ENCODE results near the gene KLRC3.

The KLRC3 gene

GRCh38 chr12:10456856-10457255 lies 36.5 kb upstream of the KLRC3 start:
- Histone ChIP-seq H3K4me3 (ENCODE audit: insufficient read depth in 1 of 2, low read depth in 1 of 2, low read length in 2 of 2) (no peak overlapping the region), H2AFZ (ENCODE audit: low read depth, low read length) (no peak overlapping the region), H3K14ac (ENCODE audit: low read length in 2 of 2) (no peak overlapping the region), H2BK5ac (ENCODE audit: low read depth, low read length, poor library complexity, severe bottlenecking) (no peak overlapping the region), H3K9me3 (ENCODE audit: control insufficient read depth, low read length) (peaks cover 45% of the 10 kb centered on the region), H3K9ac (ENCODE audit: low read length) (no peak overlapping the region), H3K27me3 (ENCODE audit: control insufficient read depth in 1 of 2, insufficient read depth in 1 of 2, low read length in 2 of 2) (no peaks in the 10 kb centered on the region), H3K23ac (ENCODE audit: low read length in 2 of 2) (no peak overlapping the region), H3K4ac (ENCODE audit: low read depth in 1 of 2, low read length in 2 of 2) (no peak overlapping the region), H2BK120ac (ENCODE audit: low read depth, low read length) (no peak overlapping the region), H3K36me3 (ENCODE audit: control insufficient read depth in 1 of 2, insufficient read depth in 2 of 2, low read depth in 1 of 2, low read length in 2 of 2) (no peaks in the 10 kb centered on the region), H3K18ac (ENCODE audit: low read depth in 1 of 2, low read length in 2 of 2) (no peak overlapping the region), H2BK12ac (ENCODE audit: low read length in 2 of 2) (no peak overlapping the region), H3K79me1 (replicated peaks; ENCODE audit: low read length, poor library complexity, severe bottlenecking) (no peaks in the 10 kb centered on the region), H4K91ac (ENCODE audit: low read length) (no peak overlapping the region), H3K4me2 (ENCODE audit: low read length, poor library complexity, severe bottlenecking) (no peak overlapping the region), H3K4me1 (ENCODE audit: control insufficient read depth, insufficient read depth, low read depth, low read length) (peaks cover 2% of the 10 kb centered on the region), H4K8ac (ENCODE audit: low read length) (no peak overlapping the region), H3K27ac (ENCODE audit: low read length, poor library complexity, severe bottlenecking) (no peak overlapping the region), H2BK15ac (ENCODE audit: low read depth, poor library complexity, severe bottlenecking) (no peak overlapping the region), H2AK5ac (ENCODE audit: low read length, severe bottlenecking) (no peak overlapping the region)
- DNase-seq: no peak
- WGBS: 93% methylated on average over 2 of the region's 2 CpGs

GRCh38 chr12:10455766-10456165 lies 35.4 kb upstream of the KLRC3 start:
- Histone ChIP-seq H3K9ac (ENCODE audit: low read length) (no peak overlapping the region), H2AFZ (ENCODE audit: low read depth, low read length) (no peak overlapping the region), H2BK12ac (ENCODE audit: low read length in 2 of 2) (no peak overlapping the region), H3K4ac (ENCODE audit: low read depth in 1 of 2, low read length in 2 of 2) (no peak overlapping the region), H4K8ac (ENCODE audit: low read length) (no peak overlapping the region), H3K23ac (ENCODE audit: low read length in 2 of 2) (no peak overlapping the region), H4K91ac (ENCODE audit: low read length) (no peak overlapping the region), H2BK120ac (ENCODE audit: low read depth, low read length) (no peak overlapping the region), H3K4me2 (ENCODE audit: low read length, poor library complexity, severe bottlenecking) (no peak overlapping the region), H3K14ac (ENCODE audit: low read length in 2 of 2) (no peak overlapping the region), H3K4me1 (ENCODE audit: control insufficient read depth, insufficient read depth, low read depth, low read length) (peaks cover 2% of the 10 kb centered on the region), H3K27ac (ENCODE audit: low read length, poor library complexity, severe bottlenecking) (no peak overlapping the region), H3K27me3 (ENCODE audit: control insufficient read depth in 1 of 2, insufficient read depth in 1 of 2, low read length in 2 of 2) (no peaks in the 10 kb centered on the region), H2BK15ac (ENCODE audit: low read depth, poor library complexity, severe bottlenecking) (no peak overlapping the region), H3K4me3 (ENCODE audit: insufficient read depth in 1 of 2, low read depth in 1 of 2, low read length in 2 of 2) (no peak overlapping the region), H2AK5ac (ENCODE audit: low read length, severe bottlenecking) (no peak overlapping the region), H3K36me3 (ENCODE audit: control insufficient read depth in 1 of 2, insufficient read depth in 2 of 2, low read depth in 1 of 2, low read length in 2 of 2) (no peaks in the 10 kb centered on the region), H2BK5ac (ENCODE audit: low read depth, low read length, poor library complexity, severe bottlenecking) (no peak overlapping the region), H3K9me3 (ENCODE audit: control insufficient read depth, low read length) (peaks cover 40% of the 10 kb centered on the region), H3K79me1 (replicated peaks; ENCODE audit: low read length, poor library complexity, severe bottlenecking) (no peaks in the 10 kb centered on the region), H3K18ac (ENCODE audit: low read depth in 1 of 2, low read length in 2 of 2) (no peak overlapping the region)
- no peak for DNase-seq
- no CpG with 5 or more reads among the region's 1 CpG for WGBS

GRCh38 chr12:10454531-10454930 lies 34.1 kb upstream of the KLRC3 start:
- H3K4me3 ChIP-seq (ENCODE audit: insufficient read depth in 1 of 2, low read depth in 1 of 2, low read length in 2 of 2): no peak overlapping the region
- H4K91ac ChIP-seq (ENCODE audit: low read length): no peak overlapping the region
- H3K27ac ChIP-seq (ENCODE audit: low read length, poor library complexity, severe bottlenecking): peak overlapping the region; percentile 19
- H2BK15ac ChIP-seq (ENCODE audit: low read depth, poor library complexity, severe bottlenecking): no peak overlapping the region
- WGBS: 0% methylated on average over 1 of the region's 1 CpG
- no peak overlapping the region for H4K8ac ChIP-seq (ENCODE audit: low read length)
- H2AK5ac ChIP-seq (ENCODE audit: low read length, severe bottlenecking): no peak overlapping the region
- no peaks in the 10 kb centered on the region for H3K27me3 ChIP-seq (ENCODE audit: control insufficient read depth in 1 of 2, insufficient read depth in 1 of 2, low read length in 2 of 2)
- H3K4me2 ChIP-seq (ENCODE audit: low read length, poor library complexity, severe bottlenecking): no peak overlapping the region
- peak overlapping the region; percentile 8 for H2AFZ ChIP-seq (ENCODE audit: low read depth, low read length)
- H3K18ac ChIP-seq (ENCODE audit: low read depth in 1 of 2, low read length in 2 of 2): no peak overlapping the region
- H2BK120ac ChIP-seq (ENCODE audit: low read depth, low read length): no peak overlapping the region
- no peaks in the 10 kb centered on the region for H3K79me1 ChIP-seq (replicated peaks; ENCODE audit: low read length, poor library complexity, severe bottlenecking)
- peaks cover 40% of the 10 kb centered on the region for H3K9me3 ChIP-seq (ENCODE audit: control insufficient read depth, low read length)
- no peak overlapping the region for H3K4ac ChIP-seq (ENCODE audit: low read depth in 1 of 2, low read length in 2 of 2)
- peak; percentile 4 for DNase-seq
- no peaks in the 10 kb centered on the region for H3K36me3 ChIP-seq (ENCODE audit: control insufficient read depth in 1 of 2, insufficient read depth in 2 of 2, low read depth in 1 of 2, low read length in 2 of 2)
- no peak overlapping the region for H3K23ac ChIP-seq (ENCODE audit: low read length in 2 of 2)
- no peak overlapping the region for H2BK12ac ChIP-seq (ENCODE audit: low read length in 2 of 2)
- H2BK5ac ChIP-seq (ENCODE audit: low read depth, low read length, poor library complexity, severe bottlenecking): no peak overlapping the region
- H3K14ac ChIP-seq (ENCODE audit: low read length in 2 of 2): no peak overlapping the region
- no peak overlapping the region for H3K9ac ChIP-seq (ENCODE audit: low read length)
- H3K4me1 ChIP-seq (ENCODE audit: control insufficient read depth, insufficient read depth, low read depth, low read length): peaks cover 2% of the 10 kb centered on the region

GRCh38 chr12:10453156-10453555 lies 32.8 kb upstream of the KLRC3 start, which contains the start of gene KLRC1:
Gene KLRC1, minus strand, starts transcription at chr12:10453377. Its CDS starts 2,221 bp downstream, at chr12:10451156.
- H3K36me3 ChIP-seq (ENCODE audit: control insufficient read depth in 1 of 2, insufficient read depth in 2 of 2, low read depth in 1 of 2, low read length in 2 of 2): no peaks in the 10 kb centered on the region
- no peak within 1 kb of the TSS for H3K4me3 ChIP-seq (ENCODE audit: insufficient read depth in 1 of 2, low read depth in 1 of 2, low read length in 2 of 2)
- no peak within 1 kb of the TSS for H3K9ac ChIP-seq (ENCODE audit: low read length)
- no peaks in the 10 kb centered on the region for H3K79me1 ChIP-seq (replicated peaks; ENCODE audit: low read length, poor library complexity, severe bottlenecking)
- no peak within 1 kb of the TSS for H2BK120ac ChIP-seq (ENCODE audit: low read depth, low read length)
- H3K27ac ChIP-seq (ENCODE audit: low read length, poor library complexity, severe bottlenecking): no peak within 1 kb of the TSS
- H4K91ac ChIP-seq (ENCODE audit: low read length): no peak within 1 kb of the TSS
- H3K4me2 ChIP-seq (ENCODE audit: low read length, poor library complexity, severe bottlenecking): no peak within 1 kb of the TSS
- H3K27me3 ChIP-seq (ENCODE audit: control insufficient read depth in 1 of 2, insufficient read depth in 1 of 2, low read length in 2 of 2): no peaks in the 10 kb centered on the region
- no peak within 1 kb of the TSS for H2BK12ac ChIP-seq (ENCODE audit: low read length in 2 of 2)
- no peak within 1 kb of the TSS for H3K23ac ChIP-seq (ENCODE audit: low read length in 2 of 2)
- no peak within 1 kb of the TSS for H4K8ac ChIP-seq (ENCODE audit: low read length)
- H3K4ac ChIP-seq (ENCODE audit: low read depth in 1 of 2, low read length in 2 of 2): no peak within 1 kb of the TSS
- H2AFZ ChIP-seq (ENCODE audit: low read depth, low read length): peak within 1 kb of the TSS; percentile 8
- H3K14ac ChIP-seq (ENCODE audit: low read length in 2 of 2): no peak within 1 kb of the TSS
- peaks cover 2% of the 10 kb centered on the region for H3K4me1 ChIP-seq (ENCODE audit: control insufficient read depth, insufficient read depth, low read depth, low read length)
- no peak for DNase-seq
- H3K18ac ChIP-seq (ENCODE audit: low read depth in 1 of 2, low read length in 2 of 2): no peak within 1 kb of the TSS
- no peak within 1 kb of the TSS for H2BK15ac ChIP-seq (ENCODE audit: low read depth, poor library complexity, severe bottlenecking)
- WGBS: 83% methylated on average over 1 of the region's 2 CpGs
- no peak within 1 kb of the TSS for H2AK5ac ChIP-seq (ENCODE audit: low read length, severe bottlenecking)
- no peak within 1 kb of the TSS for H2BK5ac ChIP-seq (ENCODE audit: low read depth, low read length, poor library complexity, severe bottlenecking)
- H3K9me3 ChIP-seq (ENCODE audit: control insufficient read depth, low read length): peaks cover 37% of the 10 kb centered on the region

Data from mesenchymal stem cell (in vitro differentiated cells and primary cell).